ENCODE results near the gene ZNF568.

Gene ZNF568

GRCh38 chr19:37007587-37008220, 91.6 kb downstream of the ZNF568 start:
- H3K36me3 ChIP-seq (ENCODE audit: insufficient read depth), result no peaks in the 10 kb centered on the region
- no peak overlapping the region for H3K4me3 ChIP-seq (IDR thresholded peaks at IDR 0.05; ENCODE audit: insufficient read depth, low read depth, low read length)
- H3K27ac ChIP-seq, result no peak overlapping the region
- H3K27me3 ChIP-seq (ENCODE audit: insufficient read depth, low read depth), result no peaks in the 10 kb centered on the region
- H4K20me1 ChIP-seq (ENCODE audit: insufficient read depth), result no peaks in the 10 kb centered on the region
- H3K4me1 ChIP-seq (ENCODE audit: low read depth, poor library complexity, severe bottlenecking), result no peaks in the 10 kb centered on the region
- TF ChIP-seq, protein P1, sequence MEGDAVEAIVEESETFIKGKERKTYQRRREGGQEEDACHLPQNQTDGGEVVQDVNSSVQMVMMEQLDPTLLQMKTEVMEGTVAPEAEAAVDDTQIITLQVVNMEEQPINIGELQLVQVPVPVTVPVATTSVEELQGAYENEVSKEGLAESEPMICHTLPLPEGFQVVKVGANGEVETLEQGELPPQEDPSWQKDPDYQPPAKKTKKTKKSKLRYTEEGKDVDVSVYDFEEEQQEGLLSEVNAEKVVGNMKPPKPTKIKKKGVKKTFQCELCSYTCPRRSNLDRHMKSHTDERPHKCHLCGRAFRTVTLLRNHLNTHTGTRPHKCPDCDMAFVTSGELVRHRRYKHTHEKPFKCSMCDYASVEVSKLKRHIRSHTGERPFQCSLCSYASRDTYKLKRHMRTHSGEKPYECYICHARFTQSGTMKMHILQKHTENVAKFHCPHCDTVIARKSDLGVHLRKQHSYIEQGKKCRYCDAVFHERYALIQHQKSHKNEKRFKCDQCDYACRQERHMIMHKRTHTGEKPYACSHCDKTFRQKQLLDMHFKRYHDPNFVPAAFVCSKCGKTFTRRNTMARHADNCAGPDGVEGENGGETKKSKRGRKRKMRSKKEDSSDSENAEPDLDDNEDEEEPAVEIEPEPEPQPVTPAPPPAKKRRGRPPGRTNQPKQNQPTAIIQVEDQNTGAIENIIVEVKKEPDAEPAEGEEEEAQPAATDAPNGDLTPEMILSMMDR (conservative IDR thresholded peaks at IDR 0.05; ENCODE audit: low read depth, low read length), result no peak
- H2AFZ ChIP-seq (ENCODE audit: low read depth), result no peak overlapping the region
- no peak overlapping the region for H3K9ac ChIP-seq
- no peak overlapping the region for H3K4me2 ChIP-seq
- H3K79me2 ChIP-seq (ENCODE audit: insufficient read depth, low read depth), result no peaks in the 10 kb centered on the region

DNA sequence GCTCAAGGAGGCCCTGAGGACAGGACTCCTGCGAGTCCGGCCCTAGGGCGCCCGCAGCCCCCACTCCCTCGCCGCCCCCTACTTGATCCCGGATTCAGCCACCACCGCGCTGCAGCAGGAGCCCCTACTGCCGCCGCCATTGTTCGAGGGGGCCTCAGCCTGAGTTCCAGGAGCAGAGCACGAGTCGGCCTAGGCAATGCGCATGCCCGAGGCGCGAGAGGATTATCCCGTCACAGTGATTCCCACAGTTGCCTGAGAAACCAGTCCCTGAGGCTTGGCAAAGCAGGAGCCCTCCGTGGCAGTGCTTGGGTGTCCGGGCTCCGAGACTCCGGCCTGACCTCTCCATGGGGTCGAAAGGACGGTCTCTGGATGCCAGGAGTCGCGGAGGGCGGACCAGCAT, 93.7 kb downstream of the ZNF568 start:
- H2AFZ ChIP-seq (ENCODE audit: low read depth), result no peak overlapping the region
- H3K4me2 ChIP-seq, result no peak overlapping the region
- H3K36me3 ChIP-seq (ENCODE audit: insufficient read depth), result no peaks in the 10 kb centered on the region
- no peak overlapping the region for H3K27ac ChIP-seq
- no peaks in the 10 kb centered on the region for H3K4me1 ChIP-seq (ENCODE audit: low read depth, poor library complexity, severe bottlenecking)
- H3K79me2 ChIP-seq (ENCODE audit: insufficient read depth, low read depth), result no peaks in the 10 kb centered on the region
- H3K27me3 ChIP-seq (ENCODE audit: insufficient read depth, low read depth), result no peaks in the 10 kb centered on the region
- TF ChIP-seq, protein P1 (conservative IDR thresholded peaks at IDR 0.05; ENCODE audit: low read depth, low read length), result no peak
- no peaks in the 10 kb centered on the region for H4K20me1 ChIP-seq (ENCODE audit: insufficient read depth)
- no peak overlapping the region for H3K4me3 ChIP-seq (IDR thresholded peaks at IDR 0.05; ENCODE audit: insufficient read depth, low read depth, low read length)
- H3K9ac ChIP-seq, result no peak overlapping the region

DNA sequence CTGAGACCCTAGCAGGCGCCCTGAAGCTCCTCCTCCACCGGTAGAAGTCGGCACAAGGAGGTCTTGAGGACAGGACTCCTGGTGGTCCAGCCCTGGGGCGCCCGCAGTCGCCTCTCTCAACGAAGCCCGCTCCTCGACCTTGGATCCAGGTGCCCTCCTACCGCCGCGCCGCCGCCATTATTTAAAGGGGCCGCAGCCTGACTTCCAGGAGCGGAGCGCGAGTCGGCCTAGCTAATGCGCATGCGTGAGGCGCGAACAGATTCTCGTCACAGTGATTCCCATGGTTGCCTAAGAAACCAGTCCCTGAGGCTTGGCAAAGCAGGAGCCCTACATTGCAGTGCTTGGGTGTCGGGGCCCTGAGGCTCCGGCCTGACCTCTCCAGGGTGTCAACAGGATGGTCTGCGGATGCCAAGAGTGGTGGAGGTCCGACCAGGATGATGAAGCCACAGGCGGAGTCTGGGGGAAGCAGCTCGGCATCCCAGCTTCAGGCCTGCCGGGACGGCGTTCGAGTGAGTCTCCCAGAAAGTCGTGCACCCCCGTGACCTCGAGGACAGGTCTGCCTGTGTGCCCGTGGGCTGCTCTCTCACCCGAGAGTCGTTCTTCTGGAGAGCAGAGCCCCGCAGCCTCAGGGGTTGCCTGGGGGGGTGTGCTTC, 96.1 kb downstream of the ZNF568 start:
- TF ChIP-seq, protein P1 (conservative IDR thresholded peaks at IDR 0.05; ENCODE audit: low read depth, low read length), result no peak
- Histone ChIP-seq H2AFZ (ENCODE audit: low read depth) (no peak overlapping the region), H3K27me3 (ENCODE audit: insufficient read depth, low read depth) (no peaks in the 10 kb centered on the region), H3K27ac (no peak overlapping the region), H3K4me1 (ENCODE audit: low read depth, poor library complexity, severe bottlenecking) (no peaks in the 10 kb centered on the region), H3K9ac (no peak overlapping the region), H3K79me2 (ENCODE audit: insufficient read depth, low read depth) (no peaks in the 10 kb centered on the region), H3K4me2 (no peak overlapping the region), H4K20me1 (ENCODE audit: insufficient read depth) (no peaks in the 10 kb centered on the region), H3K36me3 (ENCODE audit: insufficient read depth) (no peaks in the 10 kb centered on the region), H3K4me3 (IDR thresholded peaks at IDR 0.05; ENCODE audit: insufficient read depth, low read depth, low read length) (no peak overlapping the region)

DNA sequence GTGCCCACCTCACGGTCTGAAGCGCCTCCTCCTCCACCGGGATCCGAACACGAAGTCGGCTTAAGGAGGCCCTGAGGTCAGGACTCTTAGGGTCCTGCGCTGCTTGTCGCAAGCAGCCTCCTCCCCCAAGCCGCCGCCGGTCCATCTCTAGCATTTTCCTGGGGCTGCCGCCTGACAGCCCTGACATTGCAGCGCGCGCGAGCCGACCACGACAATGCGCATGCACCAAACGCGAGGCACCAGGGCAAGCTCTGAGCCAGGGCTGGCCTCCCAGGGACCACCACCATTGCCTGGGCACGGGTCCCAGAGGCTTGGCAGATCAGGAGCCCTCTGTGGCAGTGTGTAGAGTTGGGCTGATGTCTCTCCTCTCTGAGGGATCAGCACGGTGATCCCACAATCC, 98.3 kb downstream of the ZNF568 start:
- H3K4me1 ChIP-seq (ENCODE audit: low read depth, poor library complexity, severe bottlenecking), result no peaks in the 10 kb centered on the region
- TF ChIP-seq, protein P1 (conservative IDR thresholded peaks at IDR 0.05; ENCODE audit: low read depth, low read length), result no peak
- no peaks in the 10 kb centered on the region for H4K20me1 ChIP-seq (ENCODE audit: insufficient read depth)
- no peaks in the 10 kb centered on the region for H3K27me3 ChIP-seq (ENCODE audit: insufficient read depth, low read depth)
- H3K4me2 ChIP-seq, result no peak overlapping the region
- no peak overlapping the region for H3K4me3 ChIP-seq (IDR thresholded peaks at IDR 0.05; ENCODE audit: insufficient read depth, low read depth, low read length)
- H3K79me2 ChIP-seq (ENCODE audit: insufficient read depth, low read depth), result no peaks in the 10 kb centered on the region
- no peak overlapping the region for H2AFZ ChIP-seq (ENCODE audit: low read depth)
- H3K36me3 ChIP-seq (ENCODE audit: insufficient read depth), result no peaks in the 10 kb centered on the region
- no peak overlapping the region for H3K9ac ChIP-seq
- H3K27ac ChIP-seq, result no peak overlapping the region

All from KMS-11 (cell line).